NCI-H1417 (cell line): ENCODE data around the gene MRPS34.

ENCODE experiments used
- DNase-seq, 3 experiments: peaks; one replicate each; lab custom pipeline; 2025; lab: John Stamatoyannopoulos, UW

Gene MRPS34

DNA sequence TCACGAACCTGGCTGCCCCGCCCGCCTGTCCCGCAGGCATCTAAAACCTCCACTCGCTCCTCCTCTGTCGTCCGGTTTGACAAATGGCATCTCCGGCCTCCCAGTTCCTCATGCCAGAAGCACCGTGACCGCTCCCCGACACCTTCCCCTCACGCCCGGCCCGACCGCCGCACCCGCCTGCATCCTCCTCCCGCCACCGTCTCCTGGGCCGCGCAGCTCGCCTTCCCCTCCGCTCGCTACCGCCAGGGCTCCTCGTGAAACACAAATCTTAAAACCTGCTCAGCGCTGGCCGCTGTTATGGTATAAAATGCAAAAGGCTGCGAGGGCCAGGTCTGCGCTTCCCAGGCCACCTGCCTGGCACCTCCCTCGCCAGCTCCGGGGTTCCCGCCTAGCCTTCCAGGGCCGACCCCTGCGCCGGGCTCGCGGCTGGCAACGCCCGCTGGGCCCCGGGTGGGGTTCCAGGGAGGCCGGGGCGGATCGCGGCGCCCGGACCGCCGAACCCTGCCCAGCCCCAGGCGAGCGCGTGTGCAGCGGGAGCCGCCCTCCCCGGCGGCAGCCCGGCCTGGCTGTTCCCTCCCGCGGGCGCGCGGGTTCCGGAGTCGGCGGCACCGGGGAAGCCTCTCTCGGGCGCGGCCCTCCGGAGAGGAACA is 8.9 kb upstream of the MRPS34 start:
- peak in 2 of 3 experiments; percentile 60 to 66 for DNase-seq

- no peak for DNase-seq
These were observed 8.3 kb upstream of the MRPS34 start for GRCh38 chr16:1781254-1781653.

DNA sequence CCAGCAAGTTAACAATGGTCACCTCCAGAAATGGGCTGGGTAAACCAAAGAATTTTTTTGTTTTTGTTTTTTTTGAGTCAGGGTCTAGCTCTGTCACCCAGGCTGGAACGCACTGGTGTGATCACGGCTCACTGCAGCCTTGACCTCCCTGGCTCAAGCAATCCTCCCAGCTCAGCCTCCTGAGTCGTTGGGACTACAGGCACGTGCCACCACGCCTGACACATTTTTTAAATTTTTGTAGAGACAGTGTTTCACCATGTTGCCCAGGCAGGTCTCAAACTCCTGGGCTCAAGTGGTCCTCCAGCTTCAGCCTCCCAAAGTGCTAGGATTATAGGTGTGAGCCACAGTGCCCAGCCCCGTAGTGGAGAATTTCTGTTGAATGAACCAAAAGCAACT is 7.7 kb upstream of the MRPS34 start:
- no peak for DNase-seq

DNA sequence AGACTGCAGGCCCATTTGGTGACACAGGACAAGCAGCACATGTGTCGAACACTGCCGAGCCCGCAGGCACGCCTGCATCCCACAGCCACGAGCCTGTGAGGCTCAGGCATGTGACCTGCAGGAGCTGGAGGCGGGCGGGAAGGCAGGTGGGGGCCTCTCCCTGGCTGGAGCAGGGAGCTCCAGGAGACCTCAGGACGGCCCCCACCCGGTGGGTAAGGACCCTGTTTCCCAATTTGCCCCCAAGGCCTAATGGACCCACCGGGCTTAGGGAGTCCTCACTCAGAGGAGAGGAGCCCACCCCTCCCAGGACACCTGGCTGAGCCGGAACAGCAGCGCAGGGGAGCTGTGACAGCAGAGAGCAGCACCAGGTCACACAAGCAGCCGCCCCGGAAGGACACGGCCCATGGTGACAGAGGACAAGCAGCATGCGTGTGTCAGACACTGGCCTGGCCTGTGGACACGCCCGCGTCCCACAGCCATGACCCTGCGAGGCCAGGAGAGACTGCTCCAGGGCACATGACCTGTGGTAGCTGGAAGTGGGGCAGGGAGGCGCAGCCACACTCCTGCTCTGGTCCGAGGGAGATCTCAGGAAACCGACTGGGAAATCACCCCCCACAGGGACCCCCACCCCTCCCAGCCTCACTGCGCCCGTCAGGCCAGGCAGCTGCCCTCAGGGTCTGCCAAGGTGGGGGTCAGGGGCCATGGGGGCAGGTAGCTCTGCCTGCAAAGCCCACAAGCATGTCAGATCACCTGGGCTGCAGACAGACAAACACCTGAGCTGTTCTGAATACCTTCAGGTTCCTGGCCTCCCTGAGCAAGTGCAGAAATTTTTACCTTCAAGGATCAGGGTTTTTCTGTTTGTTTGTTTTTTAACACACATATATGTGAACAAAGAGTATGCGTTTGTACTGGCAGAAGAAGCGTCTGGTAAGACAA is 7.1 kb upstream of the MRPS34 start:
- DNase-seq, result no peak

- no peak for DNase-seq
These were observed 6.3 kb upstream of the MRPS34 start for GRCh38 chr16:1779234-1779701.

DNA sequence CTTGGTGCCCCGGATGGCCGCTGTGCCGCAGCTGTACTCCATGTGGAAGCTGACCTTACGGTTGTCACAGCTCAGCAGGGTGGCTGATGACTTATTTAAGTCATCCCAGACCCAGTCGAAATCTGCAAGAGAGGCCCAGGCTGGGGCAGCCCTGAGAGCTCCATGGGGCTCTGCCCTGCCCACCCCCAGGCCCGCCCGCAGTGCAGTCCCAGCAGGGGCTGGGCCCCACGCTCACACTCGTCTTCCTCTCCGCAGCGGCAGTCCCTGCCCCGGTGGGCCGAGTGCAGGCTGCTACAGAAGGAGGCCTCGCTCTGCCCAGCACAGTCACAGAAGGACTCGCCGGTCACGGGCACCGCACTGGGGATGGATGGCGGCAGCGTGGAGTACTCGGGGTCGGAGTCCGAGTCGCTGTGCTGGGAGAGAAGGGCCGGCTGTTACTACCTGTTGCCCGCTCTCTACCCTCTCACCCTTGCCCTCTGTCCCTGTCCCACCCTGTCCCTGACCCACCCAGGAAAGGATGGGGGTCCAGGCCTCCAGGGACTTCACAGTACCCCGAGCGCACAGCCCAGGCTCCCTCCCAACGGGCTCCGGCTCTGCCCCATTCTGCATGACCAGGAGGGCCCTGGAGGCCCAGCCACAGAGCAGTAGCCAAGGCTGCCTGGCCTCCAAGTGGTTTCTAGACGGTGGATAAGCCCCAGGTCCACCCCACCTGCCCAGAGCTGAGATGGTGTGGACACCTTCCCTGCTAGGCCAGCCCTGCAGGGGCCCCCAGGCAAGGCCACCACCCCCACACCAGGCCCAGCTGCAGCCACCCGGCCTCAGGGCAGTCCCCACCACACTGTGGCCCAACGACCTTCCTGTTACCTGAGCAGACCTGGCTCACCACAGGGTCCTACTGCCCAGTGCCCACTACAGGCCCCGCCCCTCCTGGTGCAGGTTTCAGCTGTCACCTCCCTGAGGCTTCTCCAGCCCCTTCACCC is 5.6 kb upstream of the MRPS34 start:
- peak in 1 of 3 experiments; percentile 4 for DNase-seq

DNA sequence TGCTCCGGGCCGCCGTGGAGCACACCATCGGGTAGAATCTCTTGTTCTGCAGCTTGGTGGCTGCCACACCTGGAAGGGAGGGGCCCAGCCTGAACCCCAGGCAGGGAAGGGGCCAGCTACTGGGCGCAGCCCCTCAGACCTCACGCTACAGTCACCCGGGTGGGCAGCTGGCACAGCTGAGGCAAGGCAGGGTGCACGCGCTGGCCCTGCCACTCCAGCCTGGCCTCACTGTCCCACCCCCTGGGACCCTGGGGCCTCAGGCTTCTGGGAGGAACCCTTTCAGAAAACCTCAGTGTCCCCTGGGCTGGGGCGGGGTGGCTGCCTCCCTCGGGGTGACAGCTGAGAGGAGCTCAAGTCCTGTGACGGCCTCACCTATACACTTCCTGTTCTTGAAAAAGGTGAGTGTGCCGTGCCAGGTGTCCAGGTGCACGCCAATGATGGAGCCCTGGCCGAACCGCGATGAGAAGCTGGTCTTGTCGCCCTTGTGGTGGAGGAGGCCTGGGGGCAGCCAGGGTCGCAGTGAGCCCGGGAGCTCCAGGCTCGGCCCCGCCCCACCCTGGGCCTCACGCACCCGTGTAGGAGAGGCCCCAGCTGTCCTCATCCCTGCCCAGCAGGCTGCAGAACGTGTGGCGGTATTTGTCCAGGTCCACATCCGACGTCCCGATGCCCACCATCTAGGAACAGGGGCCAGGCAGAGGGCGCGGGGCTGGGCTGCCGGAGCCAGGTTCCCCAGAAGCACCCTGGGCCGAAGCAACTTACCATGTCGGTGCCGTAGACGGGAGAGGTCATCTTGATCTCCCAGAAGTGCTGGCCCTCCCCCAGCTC is 4.7 kb upstream of the MRPS34 start:
- no peak for DNase-seq

GRCh38 chr16:1776991-1777374 is 4.0 kb upstream of the MRPS34 start:
- DNase-seq, result no peak

- DNase-seq, result no peak
These were observed 3.7 kb upstream of the MRPS34 start for GRCh38 chr16:1776672-1776955.

DNA sequence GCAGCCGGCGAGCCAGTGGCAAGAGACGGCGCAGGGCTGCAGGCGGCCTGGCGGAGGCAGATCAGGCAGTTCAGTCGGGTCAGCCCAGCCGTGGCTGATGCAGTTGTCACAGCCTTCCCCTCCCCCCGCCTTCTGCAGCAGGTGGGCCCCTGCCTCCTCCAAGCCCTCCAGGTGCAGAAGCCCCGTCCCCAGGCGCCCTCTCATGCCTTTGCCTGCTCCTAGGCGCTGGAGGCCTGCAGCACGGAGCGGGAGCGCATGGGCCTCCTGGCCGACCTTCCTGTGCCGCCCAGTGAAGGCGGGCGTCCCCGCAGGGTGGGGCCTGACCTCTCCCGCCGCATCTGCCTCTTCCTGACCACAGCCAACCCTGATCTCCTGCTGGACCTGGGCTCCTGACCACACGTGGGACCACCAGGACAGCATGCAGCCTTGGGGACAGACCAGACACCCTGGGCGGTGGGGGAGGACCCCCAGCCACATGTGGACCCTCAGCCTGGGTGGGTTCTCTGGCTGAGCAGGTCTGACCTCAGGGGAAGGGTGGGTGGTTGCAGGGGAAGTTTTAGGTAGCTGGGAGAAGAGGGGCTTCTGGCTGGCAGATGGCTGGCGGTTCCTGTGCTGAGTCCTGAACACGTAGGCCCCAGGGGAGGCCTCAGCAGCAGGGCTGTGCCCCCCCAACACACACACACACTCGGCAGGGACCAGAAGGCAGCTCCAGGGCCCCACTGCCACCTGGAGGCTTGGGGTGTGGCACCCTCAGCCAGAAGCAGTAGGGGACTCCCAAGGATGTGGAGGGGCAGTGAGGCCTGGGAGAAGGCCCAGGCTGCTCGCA is 3.1 kb upstream of the MRPS34 start:
- DNase-seq, result peak in 1 of 3 experiments; percentile 4

GRCh38 chr16:1775006-1775845 is 2.3 kb upstream of the MRPS34 start:
- no peak for DNase-seq

GRCh38 chr16:1774448-1774780 is 1.5 kb upstream of the MRPS34 start:
- DNase-seq, result no peak

- DNase-seq, result peak in 1 of 3 experiments; percentile 36
These were observed 941 bp upstream of the MRPS34 start for GRCh38 chr16:1773703-1774447.

DNA sequence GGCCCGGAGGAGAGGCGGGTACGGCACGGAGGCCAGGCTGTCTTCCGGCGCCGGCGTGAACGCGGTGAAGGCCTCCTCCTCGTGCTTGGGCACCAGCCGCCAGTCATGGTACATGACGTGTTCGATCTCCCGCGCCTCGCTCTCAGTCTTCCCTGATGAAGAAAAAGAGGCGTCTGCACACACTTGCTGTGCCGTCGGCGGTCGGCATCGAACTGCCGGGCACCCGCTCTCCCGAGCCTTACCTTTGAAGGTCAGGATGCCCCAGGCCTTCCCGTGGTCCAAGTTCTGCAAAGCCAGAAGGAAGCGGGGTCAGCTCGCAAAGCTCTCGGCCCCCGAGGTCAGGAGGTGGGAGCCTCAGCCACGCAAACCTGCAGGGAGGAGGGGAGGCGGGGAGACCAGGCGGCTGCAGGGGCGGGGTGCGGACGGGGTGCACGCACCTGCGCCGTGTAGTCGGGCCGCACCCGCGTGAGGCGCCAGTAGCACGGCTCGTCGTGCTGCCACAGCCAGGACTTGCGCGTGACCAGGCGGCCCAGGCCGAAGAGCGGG is 499 bp downstream of the MRPS34 start, which contains the start of gene EME2:
TSS of gene EME2 (plus strand) at position 449 of the 546 bp plus-strand sequence. CDS start 418 bp downstream, outside the sequence.
- DNase-seq, result peak in 2 of 3 experiments; percentile 79 to 81

DNA sequence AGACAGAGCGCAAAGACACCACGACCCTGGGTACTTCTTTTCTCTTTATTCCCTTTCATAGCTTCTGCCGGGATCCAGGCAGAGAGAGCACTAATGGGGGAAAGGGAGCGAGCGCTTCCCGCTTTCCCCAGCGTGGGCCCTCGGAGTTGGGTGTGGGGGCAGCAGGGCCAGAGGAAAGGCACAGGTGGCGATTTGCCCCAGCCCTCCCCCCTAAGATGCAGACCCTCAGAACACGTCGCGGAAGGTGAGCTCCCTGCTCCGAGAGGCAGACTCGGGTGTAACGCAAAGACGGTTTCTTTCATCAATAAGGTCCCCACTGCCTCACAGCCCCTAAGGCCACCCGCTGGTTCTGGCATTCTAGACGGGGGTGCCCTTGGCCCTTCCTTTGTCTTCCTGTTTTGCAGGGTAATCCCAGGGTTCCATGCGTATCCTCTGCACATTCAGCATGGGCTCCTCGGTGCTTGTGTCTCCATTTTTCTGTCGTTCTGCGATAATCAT is 1.0 kb downstream of the MRPS34 start:
- DNase-seq, result peak in 1 of 3 experiments; percentile 41

GRCh38 chr16:1771188-1771863 is 1.6 kb downstream of the MRPS34 start, which contains the start of gene NME3:
Gene NME3, minus strand, starts transcription at chr16:1771543. Its CDS starts 9 bp downstream, at chr16:1771534.
- peak; percentile 51 to 64 (median 58) for DNase-seq
